GM18498 (cell line): ENCODE measurements around the gene OR2J3.
"Not testable (repeated sequence)": the region's sequence is repeated elsewhere in the genome, so short reads cannot be mapped to it uniquely, and the experiment has no call there.

Source experiments
- ATAC-seq: cut with Tn5 transposase; IDR thresholded peaks from one replicate; pipeline ENCODE4 v1.9.1; 2021; ENCODE audit warnings: mild to moderate bottlenecking, moderate library complexity; ENCODE audit not compliant: unreplicated experiment

The OR2J3 gene

DNA sequence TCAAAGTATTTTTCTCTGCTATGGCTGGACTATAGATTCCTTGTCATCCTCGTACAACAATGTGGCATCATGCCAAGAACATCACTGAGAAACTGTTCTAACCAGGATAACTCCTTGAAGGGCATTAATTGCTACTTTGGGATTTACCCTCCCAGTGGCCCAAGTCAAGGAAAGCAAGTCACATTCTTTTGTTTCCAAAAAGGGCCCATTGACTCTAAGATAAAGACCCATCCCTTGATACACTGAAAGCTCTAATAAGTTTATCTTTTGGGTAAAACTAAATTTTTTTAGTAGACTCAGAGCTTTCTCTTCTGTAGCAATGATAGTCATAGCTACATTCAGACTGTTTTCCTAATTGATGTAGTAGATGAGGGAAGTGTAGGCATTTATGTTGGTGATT, at the start of gene OR2J3:
Gene OR2J3, plus strand, starts transcription at position 301 of the 400 bp plus-strand sequence. CDS start 3,833 bp downstream, outside the sequence.
- ATAC-seq = no peak

GRCh38 chr6:29071831-29072723, 35.8 kb upstream of the OR2J3 start:
- no peak for ATAC-seq

GRCh38 chr6:29079203-29079602, 28.7 kb upstream of the OR2J3 start:
- no peak for ATAC-seq

- no peak for ATAC-seq
Measured at GRCh38 chr6:29081312-29081711, 26.5 kb upstream of the OR2J3 start.

GRCh38 chr6:29082457-29082856, 25.4 kb upstream of the OR2J3 start:
- no peak for ATAC-seq

GRCh38 chr6:29087213-29087612, 20.6 kb upstream of the OR2J3 start, which contains the start of gene OR2B3:
Gene OR2B3 (minus strand): TSS chr6:29087313. CDS start chr6:29087248, 65 bp downstream.
- ATAC-seq = no peak

GRCh38 chr6:29092957-29093356, 14.9 kb upstream of the OR2J3 start:
- no peak for ATAC-seq

DNA sequence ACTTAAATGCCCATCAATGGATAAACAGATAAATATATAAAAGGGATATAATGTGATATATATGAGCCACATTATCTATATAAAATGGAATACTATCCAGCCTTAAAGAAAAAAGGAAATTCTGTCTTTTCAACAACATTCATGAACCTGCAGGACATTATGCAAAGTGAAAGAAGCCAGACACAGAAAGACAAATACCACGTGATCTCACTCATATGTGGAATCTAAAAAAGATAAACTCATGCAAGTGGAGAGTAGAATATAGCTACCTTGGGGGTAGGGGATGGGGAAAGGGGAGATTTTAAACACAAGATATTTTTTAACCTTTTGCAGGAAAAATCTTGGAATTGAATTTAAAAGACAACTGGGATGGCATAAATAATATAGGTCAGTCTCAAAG, 10.1 kb upstream of the OR2J3 start:
- no peak for ATAC-seq

DNA sequence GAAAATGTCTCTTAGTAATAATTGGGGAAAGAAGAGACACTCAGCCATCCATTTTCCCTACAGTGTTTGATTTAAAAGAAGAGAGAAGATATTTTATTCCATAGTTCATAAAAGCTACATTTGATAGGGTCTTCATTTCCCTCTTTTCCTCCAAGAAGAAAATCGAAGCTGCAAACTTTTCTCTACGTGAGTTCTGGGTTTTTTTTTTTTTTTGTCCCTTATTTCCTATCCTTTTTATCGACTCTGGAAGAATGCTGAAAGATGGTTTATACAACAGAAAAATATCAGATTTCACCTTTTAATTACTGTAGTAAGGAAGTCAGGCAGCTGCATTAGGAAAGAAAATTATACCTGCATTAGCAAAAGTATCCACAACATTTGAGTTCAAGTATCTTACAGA, 8.7 kb upstream of the OR2J3 start, which contains the start of gene OR2J1:
Gene OR2J1, plus strand, starts transcription at position 301 of the 400 bp plus-strand sequence. CDS start 1,453 bp downstream, outside the sequence.
- no peak for ATAC-seq

GRCh38 chr6:29112135-29112534, 4.3 kb downstream of the OR2J3 start:
- no peak for ATAC-seq

GRCh38 chr6:29114964-29115363, 7.1 kb downstream of the OR2J3 start:
- not testable (repeated sequence) for ATAC-seq

- no peak for ATAC-seq
Measured at GRCh38 chr6:29129326-29130012, 21.6 kb downstream of the OR2J3 start.

GRCh38 chr6:29130644-29131043, 22.8 kb downstream of the OR2J3 start:
- ATAC-seq = no peak

- no peak for ATAC-seq
Measured at GRCh38 chr6:29131691-29132090, 23.8 kb downstream of the OR2J3 start.

- no peak for ATAC-seq
Measured at GRCh38 chr6:29137724-29138123, 29.9 kb downstream of the OR2J3 start.

DNA sequence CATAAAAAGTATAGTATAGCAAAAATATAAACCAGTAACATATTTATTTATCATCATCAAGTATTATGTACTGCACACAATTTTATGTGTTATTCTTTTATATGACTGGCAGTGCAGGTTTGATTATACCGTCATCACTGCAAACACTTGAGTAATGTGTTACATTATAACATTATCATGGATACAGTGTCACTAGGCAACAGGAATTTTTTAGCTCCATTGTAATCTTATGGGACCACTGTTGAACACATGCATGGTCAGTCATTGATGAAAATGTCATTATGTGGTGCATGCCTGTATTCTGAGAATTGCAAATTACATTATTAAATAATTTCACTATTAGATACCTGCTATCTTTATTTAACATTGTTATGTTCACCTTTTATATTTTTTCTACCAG, 33.7 kb downstream of the OR2J3 start:
- no peak for ATAC-seq

DNA sequence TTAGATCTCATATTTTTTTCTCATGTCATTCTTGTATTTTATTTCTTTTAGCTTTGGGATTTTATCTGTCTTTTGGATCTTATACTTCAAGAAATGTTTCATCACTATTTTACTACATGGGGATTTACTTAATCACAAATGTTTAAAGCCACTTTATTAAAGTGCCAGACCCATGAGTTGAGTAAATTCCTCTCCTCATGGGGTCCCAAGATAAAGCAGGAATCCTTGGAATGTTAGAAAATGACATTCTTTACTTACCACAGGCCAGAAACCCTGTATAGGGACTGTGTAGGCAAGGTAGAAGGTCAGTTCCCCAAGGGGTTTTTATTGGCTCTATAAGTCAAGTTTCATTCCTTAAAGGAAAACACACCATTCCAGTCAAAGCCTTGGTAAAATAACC, 34.5 kb downstream of the OR2J3 start:
- no peak for ATAC-seq

DNA sequence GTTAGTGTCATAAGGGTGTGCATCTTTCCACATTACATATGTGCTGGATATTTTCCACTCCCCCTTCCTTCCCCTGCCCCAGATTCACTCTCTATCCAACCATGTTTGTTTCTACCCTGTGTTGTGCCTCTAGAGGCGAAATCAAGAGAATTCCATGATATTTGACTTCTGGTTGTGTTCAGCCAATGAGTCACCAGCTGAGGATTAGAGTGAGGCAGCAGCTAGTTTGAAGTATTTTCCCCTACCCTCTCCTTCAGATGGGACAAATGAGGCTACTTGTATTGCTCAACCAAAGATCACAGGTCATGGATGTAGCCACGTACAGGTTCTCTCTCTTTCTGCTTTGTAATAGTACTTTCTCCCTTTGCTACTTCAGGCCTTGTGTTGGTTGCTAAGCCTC, 38.3 kb downstream of the OR2J3 start:
- ATAC-seq = no peak

- ATAC-seq = no peak
Measured at GRCh38 chr6:29147074-29147473, 39.2 kb downstream of the OR2J3 start.

DNA sequence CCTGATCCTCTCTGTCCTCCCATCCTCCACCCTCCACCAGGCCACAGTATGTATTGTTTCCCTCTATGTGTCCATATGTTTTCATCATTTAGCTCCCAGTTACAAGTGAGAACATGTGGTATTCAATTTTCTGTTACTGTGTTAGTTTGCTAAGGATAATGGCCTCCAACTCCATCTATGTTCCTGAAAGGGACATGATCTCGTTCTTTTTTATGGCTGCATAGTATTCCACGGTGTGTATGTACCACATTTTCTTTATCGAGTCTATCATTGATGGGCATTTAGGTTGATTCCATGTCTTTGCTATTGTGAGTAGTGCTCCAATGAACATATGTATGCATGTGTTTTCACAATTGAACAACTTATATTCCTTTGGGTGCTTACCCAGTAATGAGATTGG, 41.6 kb downstream of the OR2J3 start:
- ATAC-seq = not testable (repeated sequence)

DNA sequence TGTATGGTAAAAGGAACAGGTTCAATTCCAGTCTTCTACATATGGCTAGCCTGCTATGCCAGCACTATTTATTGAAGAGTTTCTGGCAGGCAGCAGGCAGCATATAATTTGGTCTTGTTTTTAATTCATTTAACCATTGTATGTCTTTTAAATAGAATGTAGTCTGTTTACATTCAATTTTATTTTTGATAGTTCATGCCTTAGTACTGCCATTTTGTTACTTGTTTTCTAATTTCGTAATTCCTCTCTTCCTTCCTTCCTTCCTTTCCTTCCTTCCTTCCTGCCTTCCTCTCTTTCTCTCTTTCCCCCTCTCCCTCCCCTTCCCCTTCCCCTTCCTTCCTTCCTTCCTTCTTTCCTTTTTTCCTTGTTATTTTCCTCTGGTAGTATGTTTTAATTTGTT, 45.2 kb downstream of the OR2J3 start:
- ATAC-seq = no peak

- ATAC-seq = not testable (repeated sequence)
Measured at GRCh38 chr6:29155182-29155581, 47.3 kb downstream of the OR2J3 start.
